OCI-LY1 (cell line): Measurements from ENCODE around the gene FALEC.

ENCODE experiments used
- H2AFZ ChIP-seq: fragments of 200-600 bp; sonication (generic), shearing (Covaris generic); 2 replicates; pipeline ENCODE4 v1.6.0; 2014; ENCODE audit warnings: antibody characterized with exemption, mild to moderate bottlenecking, low read length
- H3F3A ChIP-seq: fragments of 200-600 bp; sonication (generic), shearing (Covaris generic); 2 replicates; pipeline ENCODE4 v1.6.0; 2014; ENCODE audit warnings: mild to moderate bottlenecking, antibody characterized with exemption, low read length, moderate library complexity; ENCODE audit not compliant: insufficient read depth
- H3K27ac ChIP-seq: fragments of 200-600 bp; sonication (generic); 2 replicates; pipeline ENCODE4 v1.5.1; 2014; ENCODE audit warnings: low read length, mixed run types, mild to moderate bottlenecking, low read depth; ENCODE audit not compliant: poor library complexity, severe bottlenecking
- H3K27me3 ChIP-seq: fragments of 200-600 bp; sonication (generic); 2 replicates; pipeline ENCODE4 v1.6.0; 2014; ENCODE audit warnings: antibody characterized with exemption, mild to moderate bottlenecking, low read length, moderate library complexity; ENCODE audit not compliant: insufficient read depth
- H3K36me3 ChIP-seq: fragments of 200-600 bp; sonication (generic); 2 replicates; pipeline ENCODE4 v1.6.1; 2014; ENCODE audit warnings: mild to moderate bottlenecking, antibody characterized with exemption, low read length, moderate library complexity, mixed read lengths; ENCODE audit not compliant: insufficient read depth
- H3K4me1 ChIP-seq: fragments of 200-600 bp; sonication (generic); 2 replicates; pipeline ENCODE4 v1.5.1; 2014; ENCODE audit warnings: mild to moderate bottlenecking, low read length, moderate library complexity; ENCODE audit not compliant: insufficient read depth, severe bottlenecking
- H3K4me2 ChIP-seq: fragments of 200-600 bp; sonication (generic), shearing (Covaris generic); 2 replicates; pipeline ENCODE4 v1.6.1; 2014; ENCODE audit warnings: low read length
- H3K4me3 ChIP-seq: fragments of 200-600 bp; sonication (generic); 2 replicates; pipeline ENCODE4 v1.5.1; 2014; ENCODE audit warnings: low read length, low read depth, mild to moderate bottlenecking, mixed read lengths; ENCODE audit not compliant: poor library complexity, severe bottlenecking
- H3K79me2 ChIP-seq: fragments of 200-600 bp; shearing (Covaris generic); 2 replicates; pipeline ENCODE4 v1.6.1; 2016; ENCODE audit warnings: mixed run types, low read length, mixed read lengths; ENCODE audit not compliant: insufficient read depth
- H3K9ac ChIP-seq: fragments of 200-600 bp; sonication (generic), shearing (Covaris generic); 2 replicates; pipeline ENCODE4 v1.6.1; 2014; ENCODE audit warnings: mild to moderate bottlenecking, low read length, mixed read lengths
- H3K9me2 ChIP-seq: fragments of 200-600 bp; sonication (generic), shearing (Covaris generic); 2 replicates; pipeline ENCODE4 v1.6.1; 2014; ENCODE audit warnings: low read depth, mild to moderate bottlenecking, low read length, mixed read lengths
- H3K9me3 ChIP-seq: fragments of 200-600 bp; shearing (Covaris generic); 2 replicates; pipeline ENCODE4 v1.6.1; 2014; ENCODE audit warnings: low read length, mixed read lengths
- H4K20me1 ChIP-seq: fragments of 200-600 bp; sonication (generic), shearing (Covaris generic); 2 replicates; pipeline ENCODE4 v1.6.0; 2016; ENCODE audit warnings: mild to moderate bottlenecking, low read length; ENCODE audit not compliant: insufficient read depth
- CTCF ChIP-seq: fragments of 200-600 bp; sonication (generic), shearing (Covaris generic); IDR thresholded peaks from 2 replicates; pipeline ENCODE4 v1.5.1; 2017; ENCODE audit warnings: mild to moderate bottlenecking, antibody characterized with exemption, low read length, moderate library complexity, mixed read lengths
- EZH2 ChIP-seq: fragments of 200-600 bp; sonication (generic), shearing (Covaris generic); IDR thresholded peaks from 2 replicates; pipeline ENCODE4 v1.8.0; 2017; ENCODE audit warnings: borderline replicate concordance, mixed run types, mild to moderate bottlenecking, antibody characterized with exemption, low read length, moderate library complexity, mixed read lengths

The FALEC gene

GRCh38 chr1:150472601-150473200, 42.9 kb upstream of the FALEC start:
- H3K4me2 ChIP-seq: no peak overlapping the region
- H3K27ac ChIP-seq: no peak overlapping the region
- no peaks in the 10 kb centered on the region for H3F3A ChIP-seq
- H3K9ac ChIP-seq: no peak overlapping the region
- TF ChIP-seq EZH2 (no peak), CTCF (no peak)
- H2AFZ ChIP-seq: no peak overlapping the region
- no peaks in the 10 kb centered on the region for H3K9me2 ChIP-seq
- no peaks in the 10 kb centered on the region for H3K27me3 ChIP-seq
- H3K9me3 ChIP-seq: no peaks in the 10 kb centered on the region
- no peaks in the 10 kb centered on the region for H3K4me1 ChIP-seq
- no peaks in the 10 kb centered on the region for H4K20me1 ChIP-seq
- peaks cover 44% of the 10 kb centered on the region for H3K36me3 ChIP-seq
- H3K79me2 ChIP-seq: no peaks in the 10 kb centered on the region
- H3K4me3 ChIP-seq: no peak overlapping the region

- H3K4me2 ChIP-seq: no peak overlapping the region
- H3K9ac ChIP-seq: no peak overlapping the region
- no peak overlapping the region for H3K27ac ChIP-seq
- H3K4me3 ChIP-seq: no peak overlapping the region
- no peaks in the 10 kb centered on the region for H3F3A ChIP-seq
- TF ChIP-seq EZH2: no peak
- no peak for TF ChIP-seq CTCF
- no peaks in the 10 kb centered on the region for H3K79me2 ChIP-seq
- no peak overlapping the region for H2AFZ ChIP-seq
- peaks cover 39% of the 10 kb centered on the region for H3K36me3 ChIP-seq
- no peaks in the 10 kb centered on the region for H3K27me3 ChIP-seq
- H3K9me2 ChIP-seq: no peaks in the 10 kb centered on the region
- H3K4me1 ChIP-seq: no peaks in the 10 kb centered on the region
- H3K9me3 ChIP-seq: no peaks in the 10 kb centered on the region
- no peaks in the 10 kb centered on the region for H4K20me1 ChIP-seq
Observed at GRCh38 chr1:150473659-150474058, 41.9 kb upstream of the FALEC start.

- H3F3A ChIP-seq: no peaks in the 10 kb centered on the region
- no peak overlapping the region for H3K4me2 ChIP-seq
- TF ChIP-seq CTCF (no peak), EZH2 (no peak)
- H3K4me1 ChIP-seq: no peaks in the 10 kb centered on the region
- H3K9ac ChIP-seq: no peak overlapping the region
- no peak overlapping the region for H2AFZ ChIP-seq
- no peak overlapping the region for H3K4me3 ChIP-seq
- H3K9me3 ChIP-seq: no peaks in the 10 kb centered on the region
- H3K9me2 ChIP-seq: no peaks in the 10 kb centered on the region
- no peak overlapping the region for H3K27ac ChIP-seq
- peaks cover 34% of the 10 kb centered on the region for H3K36me3 ChIP-seq
- no peaks in the 10 kb centered on the region for H3K79me2 ChIP-seq
- no peaks in the 10 kb centered on the region for H3K27me3 ChIP-seq
- no peaks in the 10 kb centered on the region for H4K20me1 ChIP-seq
Observed at GRCh38 chr1:150474869-150475268, 40.7 kb upstream of the FALEC start.
